Inflammatory macrophage (primary cell): ENCODE measurements around the gene ZFR.
"Not testable (repeated sequence)": the region's sequence is repeated elsewhere in the genome, so short reads cannot be mapped to it uniquely, and the experiment has no call there.

Experiments used
- DNase-seq, 2 donors: peaks; one replicate each; pipeline ENCODE4 v3.0.0-alpha.2; 2020 to 2022
- total RNA-seq, 18 experiments: gene quantifications; one replicate each; lab custom pipeline; 2026; ENCODE audit warnings: mixed read lengths in 6 of 18, inconsistent platforms in 2 of 18; lab: John Stamatoyannopoulos, UW

Gene ZFR
- 121 to 178 (median 144) reads per million in 18 experiments for total RNA-seq

DNA sequence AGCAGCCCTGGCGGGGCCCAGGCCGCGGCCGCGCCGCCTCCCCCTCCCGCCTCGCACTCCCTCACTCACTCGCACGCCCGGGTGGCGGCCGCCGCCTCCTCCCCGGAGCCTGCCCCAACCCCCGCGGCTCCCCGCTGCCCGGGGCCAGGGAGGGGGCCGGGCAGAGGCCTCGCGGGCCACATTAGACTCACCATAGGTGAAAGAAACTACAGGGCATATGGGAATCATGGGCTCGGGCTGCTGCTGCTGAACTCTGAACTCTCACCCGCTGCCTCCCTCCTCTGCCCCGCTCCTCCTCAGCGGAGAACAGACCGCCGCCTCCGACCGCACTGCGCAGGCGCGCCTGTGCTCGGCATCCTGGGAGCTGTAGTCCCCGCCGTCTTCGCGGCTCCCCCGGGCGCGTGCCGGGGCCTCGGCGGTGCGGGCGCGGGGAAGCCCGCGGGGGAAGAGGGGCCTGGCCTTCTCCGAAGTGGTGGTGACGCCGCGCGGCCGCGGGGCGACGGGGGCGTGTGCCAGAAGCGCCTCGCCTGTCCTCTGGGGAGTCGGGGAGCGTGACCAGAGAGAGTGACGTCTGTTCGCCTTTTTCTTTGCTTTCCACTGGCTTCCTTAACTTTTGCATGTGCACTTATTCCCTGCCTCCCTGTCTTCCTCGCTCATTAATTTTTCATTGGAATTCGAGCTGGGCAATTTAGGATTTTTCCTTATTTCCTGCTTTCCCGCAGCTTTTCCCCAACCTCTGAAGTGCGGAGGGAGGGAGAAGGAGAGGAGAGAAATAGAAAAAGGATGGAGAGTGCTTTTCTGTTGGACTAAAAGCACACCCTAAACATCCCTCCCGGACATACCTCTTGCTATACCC, at the start of gene ZFR:
Gene ZFR (minus strand): TSS at position 310 of the 856 bp plus-strand sequence. CDS start 82 bp downstream, at position 228.
- peak; percentile 91 to 94 for DNase-seq

DNA sequence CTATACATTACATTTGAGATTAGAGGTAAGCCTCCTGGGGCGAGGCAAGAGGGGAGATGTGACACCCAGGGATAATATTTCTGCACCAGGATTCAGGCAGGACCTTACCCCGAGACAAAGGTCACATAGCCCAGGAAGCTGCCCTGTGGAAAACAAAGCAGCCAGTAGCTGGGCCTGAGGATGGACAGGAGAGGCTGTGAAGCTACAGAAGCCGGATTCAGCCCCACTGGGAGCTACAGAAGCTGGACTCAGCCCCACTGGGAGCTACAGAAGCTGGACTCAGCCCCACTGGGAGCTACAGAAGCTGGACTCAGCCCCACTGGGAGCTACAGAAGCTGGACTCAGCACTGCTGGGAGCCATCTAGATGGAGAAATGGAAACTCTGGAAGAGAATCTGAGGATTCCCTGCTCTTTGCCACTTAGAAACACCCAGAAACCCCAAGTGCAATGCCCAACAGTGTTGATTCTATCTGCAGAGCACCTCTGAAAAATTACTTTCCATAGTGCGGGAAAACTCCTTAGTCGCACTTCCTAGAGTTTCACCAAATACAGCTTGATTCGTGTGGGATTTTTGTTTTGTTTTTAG, 46.5 kb upstream of the ZFR start:
- DNase-seq: no peak

DNA sequence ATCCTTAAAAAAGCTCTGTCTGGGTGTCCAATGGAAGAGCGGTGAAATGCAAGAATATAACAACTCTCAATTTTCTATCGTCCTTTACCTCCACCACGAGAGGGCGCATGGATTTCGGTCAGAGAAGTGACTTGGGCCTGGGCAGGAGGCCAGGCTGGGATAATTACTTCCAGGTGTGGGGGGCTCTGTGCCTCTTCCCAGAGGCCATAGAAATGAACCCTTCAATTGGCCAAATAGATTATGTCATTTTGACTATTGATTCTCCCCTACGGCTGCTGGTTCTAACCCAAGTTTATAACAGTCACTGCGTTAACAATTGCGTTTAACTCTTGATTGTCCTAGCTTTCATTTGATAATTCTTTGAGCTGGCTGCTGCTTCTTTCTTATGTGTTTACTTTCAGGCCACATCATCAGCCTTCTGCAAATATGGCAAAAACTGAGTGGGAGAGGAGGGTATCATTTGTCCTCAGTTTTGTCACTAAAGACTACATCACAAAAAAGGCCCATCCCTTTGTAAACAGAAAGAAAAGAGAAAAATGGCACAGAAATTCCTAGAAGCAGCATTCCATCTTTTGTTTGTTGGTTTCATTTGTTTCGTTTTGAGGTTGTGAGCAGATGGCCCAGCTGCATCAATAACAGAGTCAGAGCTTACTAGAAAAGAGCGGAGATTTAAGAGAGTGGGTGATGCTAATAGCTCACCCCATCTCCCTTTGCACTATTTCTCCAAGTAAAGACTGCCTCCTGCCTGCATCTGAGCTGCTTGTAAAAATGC, 45.4 kb upstream of the ZFR start:
- DNase-seq: peak; percentile 73 to 74

DNA sequence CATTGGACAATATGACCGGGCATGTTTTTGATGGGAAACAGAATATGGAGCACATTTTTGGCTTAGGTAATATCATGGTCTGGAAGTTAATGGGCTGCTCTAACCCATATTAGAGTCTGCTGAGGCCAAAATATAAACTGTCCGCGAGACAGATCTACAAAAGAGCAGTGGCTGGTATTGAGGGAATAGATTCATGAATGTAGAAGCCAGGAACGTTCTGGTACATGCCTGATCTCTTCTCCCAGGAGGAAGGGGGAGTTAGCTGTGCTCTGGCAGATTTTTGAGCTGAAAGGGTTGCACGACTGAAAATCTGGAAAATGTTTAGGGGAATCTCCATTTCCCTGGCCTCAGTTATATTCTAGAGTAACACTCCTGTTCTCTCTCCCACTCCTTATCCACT, 42.9 kb upstream of the ZFR start:
- DNase-seq: no peak

DNA sequence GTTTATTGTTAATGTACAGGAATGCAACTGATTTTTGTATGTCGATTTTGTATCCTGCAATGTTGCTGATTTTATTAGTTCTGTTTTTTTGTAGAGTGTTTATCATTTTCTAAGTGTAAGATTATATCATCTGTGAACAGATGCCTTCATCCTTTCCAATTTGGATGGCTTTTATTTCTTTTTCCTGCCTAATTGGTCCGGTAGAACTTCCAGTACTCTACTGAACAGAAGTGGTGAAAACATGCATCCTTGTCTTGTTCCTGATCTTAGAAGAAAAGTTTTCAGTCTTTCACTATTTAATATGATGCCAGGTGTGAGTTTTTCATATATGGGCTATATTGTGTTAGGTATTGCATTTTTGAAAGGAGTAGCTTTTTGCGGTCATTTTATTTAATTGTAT, 42.5 kb upstream of the ZFR start:
- DNase-seq: no peak

DNA sequence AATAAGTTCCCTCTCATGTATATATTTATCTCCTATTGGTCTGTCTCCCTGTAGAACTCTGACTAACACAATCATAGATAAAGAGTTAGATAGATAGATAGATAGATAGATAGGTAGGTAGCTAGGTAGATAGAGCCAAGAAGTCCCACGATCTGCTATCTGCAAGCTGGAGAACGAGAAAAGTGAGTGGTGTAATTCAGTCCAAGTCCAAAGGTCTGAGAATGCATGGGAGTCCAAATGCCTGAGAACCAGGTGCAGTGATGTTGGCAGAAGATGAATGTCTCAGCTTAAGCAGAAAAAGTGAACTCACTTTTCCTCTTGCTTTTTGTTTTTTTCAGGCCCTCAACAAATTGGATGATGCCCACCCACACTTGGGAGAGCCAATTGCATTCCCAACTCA, 37.7 kb upstream of the ZFR start:
- no peak for DNase-seq

DNA sequence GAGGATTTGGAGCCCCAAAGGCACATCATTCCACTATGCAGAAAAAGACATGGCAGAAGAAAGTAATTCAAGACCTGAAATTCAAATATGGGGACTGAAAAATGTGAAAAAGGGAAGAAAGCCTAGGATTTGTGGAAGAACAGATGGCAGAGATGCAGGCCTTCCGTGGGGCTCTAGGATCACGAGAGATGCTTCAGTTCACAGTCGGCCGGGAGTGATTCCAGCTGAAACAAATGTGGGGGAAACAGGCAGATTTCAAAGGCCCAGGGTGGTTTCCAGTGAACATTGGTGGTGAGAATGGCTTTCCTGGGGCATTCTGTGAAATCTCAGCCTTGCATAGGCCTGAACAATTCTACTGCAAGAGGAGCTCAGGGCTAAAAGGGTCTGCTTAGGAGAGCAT, 34.6 kb upstream of the ZFR start:
- DNase-seq: no peak

DNA sequence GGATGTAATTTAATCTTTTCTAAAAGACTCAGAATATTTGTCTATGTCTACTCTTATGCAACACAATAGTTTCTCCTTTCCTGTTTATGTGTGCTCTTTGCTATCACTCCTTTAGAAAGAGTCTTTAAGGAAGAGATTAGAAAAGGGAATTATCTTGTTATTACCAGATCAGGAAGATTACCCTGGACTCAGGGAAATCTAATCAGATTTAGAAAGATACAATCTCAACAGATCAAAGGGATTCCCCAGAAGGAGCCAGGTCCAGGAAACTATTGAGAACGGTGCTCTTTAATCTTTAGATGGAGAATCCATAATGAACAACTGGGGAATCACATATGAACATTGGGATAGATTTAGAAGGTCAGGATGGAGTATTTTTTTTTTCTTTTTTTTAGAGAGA, 32.4 kb upstream of the ZFR start:
- no peak for DNase-seq

DNA sequence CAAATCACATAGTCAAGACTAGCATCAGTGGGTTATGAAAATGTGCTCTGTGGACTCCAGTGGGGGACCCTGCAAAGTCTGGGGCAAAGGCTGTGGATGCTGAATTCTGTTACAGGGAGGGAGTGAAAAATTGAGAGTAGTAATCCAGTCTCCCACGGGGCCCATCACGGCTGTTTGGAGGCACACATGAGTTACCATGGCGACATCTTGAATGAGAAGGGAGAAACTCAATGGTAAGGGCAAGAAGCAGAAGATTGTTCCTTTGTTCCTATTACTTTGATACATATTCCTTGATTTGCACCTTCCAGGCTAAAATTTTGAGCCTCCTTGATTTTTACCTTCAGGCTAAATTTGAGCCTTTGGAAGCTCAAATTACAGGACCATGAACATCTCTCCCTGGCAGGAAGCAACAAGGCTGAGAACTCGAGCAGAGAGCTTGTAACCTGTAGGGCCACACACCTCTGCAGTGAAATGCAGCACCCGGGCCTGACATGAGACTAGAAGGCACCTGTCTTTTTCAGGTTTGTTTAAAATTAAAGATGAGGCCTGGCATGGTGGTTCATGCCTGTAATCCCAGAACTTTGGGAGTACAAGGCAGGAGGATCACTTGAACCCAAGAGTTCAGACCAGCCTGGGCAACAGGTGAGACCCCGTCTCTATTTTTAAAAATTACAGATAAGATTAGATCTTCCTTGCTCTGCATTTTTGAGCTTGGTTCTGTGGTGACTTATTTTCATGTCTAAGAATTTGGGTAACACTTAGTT, 31.0 kb upstream of the ZFR start:
- no peak for DNase-seq

DNA sequence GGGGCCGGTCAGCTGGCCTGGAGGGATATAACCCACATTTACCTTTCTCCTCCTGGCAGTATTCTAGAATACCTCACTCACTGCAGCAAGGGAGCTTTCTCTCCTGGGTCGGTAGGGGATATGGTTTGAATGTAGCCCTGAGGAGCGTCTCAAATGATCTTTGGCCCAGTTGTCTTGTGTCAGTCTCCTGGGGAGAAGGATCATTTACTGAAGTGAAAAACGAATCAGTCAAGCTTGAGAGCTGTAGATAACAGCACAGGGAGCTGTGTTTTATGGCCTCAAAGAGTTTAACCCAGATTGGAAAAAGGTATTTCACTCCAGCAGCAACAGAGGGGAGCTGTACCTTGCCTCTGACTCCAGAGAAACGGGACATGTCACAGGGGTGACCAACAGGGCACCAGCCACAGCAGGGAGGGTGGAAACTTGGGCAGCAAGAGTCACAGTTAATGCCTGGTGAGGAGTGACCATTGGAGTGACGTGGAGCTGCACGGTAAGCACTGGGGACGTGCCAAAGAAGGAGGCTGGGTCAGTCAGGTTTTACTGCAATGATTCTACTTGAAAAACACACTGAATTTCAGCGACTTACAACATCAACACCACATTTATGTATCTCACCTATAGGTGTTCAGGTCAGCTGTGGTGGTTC, 29.8 kb upstream of the ZFR start:
- no peak for DNase-seq

DNA sequence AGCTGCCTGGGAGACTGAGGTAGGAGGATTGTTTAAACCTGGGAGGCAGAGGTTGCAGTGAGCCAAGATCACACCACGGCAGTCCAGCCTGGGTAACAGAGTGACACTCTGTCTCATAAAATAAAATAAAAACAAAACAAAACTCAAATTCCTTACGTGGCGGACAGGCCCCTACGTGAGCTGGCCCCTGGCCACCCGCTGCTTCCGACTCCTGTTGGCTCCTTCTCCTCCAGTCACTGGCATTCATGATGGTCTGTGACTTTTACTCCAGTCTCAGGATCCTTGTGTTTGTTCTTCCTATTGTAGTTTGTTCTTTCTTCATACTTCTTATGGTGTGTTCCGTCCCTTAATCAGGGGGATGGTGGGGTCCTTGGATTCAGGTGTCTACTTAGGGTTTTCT, 28.5 kb upstream of the ZFR start:
- DNase-seq: no peak

DNA sequence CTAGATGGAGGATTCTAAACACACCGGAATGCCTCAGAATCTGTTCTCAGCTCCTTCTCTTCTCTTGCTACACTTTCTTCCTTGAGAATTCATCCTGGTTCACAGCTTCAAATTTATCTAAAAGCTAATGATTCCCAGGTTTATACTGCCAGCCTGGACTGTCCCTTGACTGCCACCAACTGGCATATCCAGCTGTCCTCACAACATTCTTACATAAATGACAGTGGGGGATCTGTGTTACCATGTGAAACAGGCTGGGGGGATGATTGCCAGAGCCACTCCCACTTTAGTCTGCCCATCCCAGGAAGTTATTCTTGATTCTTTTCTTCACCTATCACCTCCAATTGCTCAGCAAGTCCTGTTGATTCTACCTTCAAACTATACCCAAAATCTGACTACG, 27.2 kb upstream of the ZFR start:
- DNase-seq: no peak

DNA sequence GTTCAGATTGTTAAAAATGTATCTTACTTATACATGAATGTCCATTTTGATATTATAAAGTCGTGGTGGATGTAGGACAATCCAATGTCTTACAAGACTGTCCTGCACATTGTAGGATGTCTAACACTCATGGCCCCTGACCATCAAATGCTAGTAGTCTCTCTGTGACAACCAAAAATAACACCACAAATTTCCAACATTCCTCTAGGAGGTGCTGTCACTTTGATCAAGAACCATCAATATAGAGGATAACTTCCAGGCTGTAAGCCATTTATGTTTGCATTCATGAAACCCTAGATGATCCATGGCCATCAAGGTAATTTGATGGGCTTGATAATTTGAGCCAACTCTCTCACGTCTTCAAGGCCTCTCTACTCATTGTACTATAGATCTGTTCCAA, 20.5 kb upstream of the ZFR start:
- DNase-seq: no peak

DNA sequence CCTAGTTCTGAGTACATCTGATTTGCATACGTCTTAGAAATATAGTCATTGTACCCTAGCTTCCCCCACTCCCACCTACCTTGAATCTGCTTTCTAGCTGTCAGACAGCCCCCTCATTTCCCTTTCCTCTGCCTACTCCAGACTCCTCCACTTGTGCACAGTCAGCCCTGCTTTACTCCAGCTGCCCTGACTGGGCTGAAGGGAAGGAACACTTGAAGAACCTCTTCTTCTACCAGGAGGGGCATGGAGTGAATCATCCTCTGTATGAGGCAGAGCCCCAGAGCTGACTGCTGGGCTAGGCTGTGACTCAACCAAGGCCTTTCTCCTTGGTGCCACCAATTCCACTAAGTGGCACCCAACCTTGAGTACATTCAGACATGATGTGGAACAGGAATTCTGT, 18.1 kb upstream of the ZFR start:
- peak; percentile 70 to 89 for DNase-seq

DNA sequence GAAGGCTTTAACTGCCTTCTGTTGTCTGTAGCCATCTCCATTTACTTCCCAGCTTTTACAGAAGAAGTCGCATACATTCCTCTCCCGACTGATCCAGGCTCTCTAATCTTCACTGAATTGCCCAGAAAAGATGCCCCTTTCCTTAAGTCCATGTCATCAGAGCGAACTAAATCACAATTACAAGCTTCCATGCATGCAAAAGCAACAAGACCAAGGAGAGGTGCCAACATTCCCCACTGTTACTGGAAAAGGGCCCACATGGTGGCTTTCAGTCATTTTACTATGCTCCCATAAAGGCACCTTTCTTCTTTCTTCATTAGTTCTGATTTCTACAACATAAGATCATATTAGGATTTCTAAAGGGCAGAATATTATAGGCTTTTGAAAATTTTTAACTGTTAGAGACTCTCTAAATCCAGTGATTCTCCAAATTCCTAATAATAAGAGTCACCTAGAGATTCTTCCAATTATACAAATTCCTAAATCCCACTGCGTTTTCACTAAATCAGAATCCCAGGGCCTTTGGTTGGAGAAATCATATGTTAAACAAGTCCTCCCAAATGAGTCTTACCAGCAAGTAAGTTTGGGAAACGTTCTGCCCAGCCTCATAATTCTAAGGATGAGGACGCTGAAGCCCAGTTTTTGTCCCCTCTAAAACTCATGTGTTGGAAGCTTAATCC, 17.0 kb upstream of the ZFR start:
- DNase-seq: no peak

DNA sequence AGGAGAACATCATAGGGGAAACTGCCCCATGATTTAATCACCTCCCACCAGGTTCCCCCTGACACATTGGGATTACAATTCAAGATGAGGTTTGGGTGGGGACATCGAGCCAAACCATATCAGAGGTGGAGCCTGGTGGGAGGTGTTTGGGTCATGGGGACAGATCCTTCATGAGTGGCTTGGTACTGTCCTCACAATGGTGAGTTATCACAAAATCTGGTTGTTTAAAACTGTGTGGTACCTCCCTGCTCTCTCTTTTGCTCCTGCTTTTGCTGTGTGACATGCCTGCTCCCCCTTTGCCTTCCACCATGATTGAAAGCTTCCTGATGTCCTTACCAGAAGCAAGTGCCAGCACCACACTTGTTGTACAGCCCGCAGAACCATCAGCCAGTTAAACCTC, 16.2 kb upstream of the ZFR start:
- DNase-seq: peak in 1 of 2 donors; percentile 16

DNA sequence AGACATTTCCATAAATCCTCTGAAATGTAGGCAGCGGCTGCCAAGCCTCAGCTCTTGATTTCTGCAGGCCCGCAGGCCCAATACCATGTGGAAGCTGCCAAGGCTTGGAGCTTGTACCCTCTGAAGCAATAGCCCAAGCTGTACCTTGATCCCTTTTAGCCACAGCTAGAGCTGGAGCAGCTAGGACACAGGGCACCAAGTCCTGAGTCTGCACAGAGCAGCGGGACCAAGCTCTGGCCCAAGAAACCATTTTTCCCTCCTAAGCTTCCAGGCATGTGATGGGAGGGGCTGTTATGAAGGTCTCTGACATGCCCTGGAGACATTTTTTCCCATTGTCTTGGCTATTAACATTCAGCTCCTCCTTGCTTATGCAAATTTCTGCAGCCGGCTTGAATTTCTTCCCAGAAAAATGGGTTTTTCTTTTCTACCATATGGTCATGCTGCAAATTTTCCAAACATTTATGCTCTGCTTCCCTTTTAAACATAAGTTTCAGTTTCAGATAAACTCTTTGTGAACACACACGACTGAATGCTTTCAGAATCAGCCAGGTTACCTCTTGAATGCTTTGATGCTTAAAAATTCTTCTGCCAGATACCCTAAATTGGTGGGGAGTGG, 14.4 kb upstream of the ZFR start:
- DNase-seq: no peak

DNA sequence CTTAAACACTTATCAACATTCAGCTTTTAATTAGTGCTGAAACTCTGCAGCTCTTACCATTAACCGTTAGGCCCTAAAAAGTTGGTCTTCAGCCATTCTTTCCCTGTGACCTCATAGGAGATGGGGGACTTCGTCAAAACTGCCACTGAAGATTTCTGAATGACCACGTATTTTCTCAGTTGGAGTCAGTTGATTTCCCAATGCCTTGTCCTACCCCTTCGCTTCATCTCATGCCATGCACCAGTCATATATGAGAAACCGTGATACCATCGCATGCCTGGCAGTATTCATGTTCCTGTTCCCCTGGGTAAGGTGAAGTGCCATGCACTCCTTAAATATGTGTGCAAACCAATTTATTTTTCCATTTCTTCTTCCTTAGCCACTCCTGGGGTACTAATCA, 10.8 kb upstream of the ZFR start:
- no peak for DNase-seq

DNA sequence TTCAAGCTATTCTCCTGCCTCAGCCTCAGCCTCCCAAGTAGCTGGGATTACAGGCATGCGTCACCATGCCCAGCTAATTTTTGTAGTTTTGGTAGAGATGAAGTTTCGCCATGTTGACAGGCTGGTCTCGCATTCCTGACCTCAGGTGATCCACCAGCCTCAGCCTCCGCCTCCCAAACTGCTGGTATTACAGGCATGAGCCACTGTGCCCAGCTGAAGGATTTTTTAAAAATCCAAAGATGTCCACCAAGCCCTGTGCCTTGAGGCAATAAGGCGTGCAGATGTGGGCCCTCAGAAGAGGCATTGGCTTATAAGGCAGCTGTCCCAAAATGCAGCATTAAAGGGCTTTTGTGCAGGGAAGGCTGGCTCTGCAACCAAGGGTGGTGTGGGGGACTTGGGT, 10.3 kb upstream of the ZFR start:
- no peak for DNase-seq

DNA sequence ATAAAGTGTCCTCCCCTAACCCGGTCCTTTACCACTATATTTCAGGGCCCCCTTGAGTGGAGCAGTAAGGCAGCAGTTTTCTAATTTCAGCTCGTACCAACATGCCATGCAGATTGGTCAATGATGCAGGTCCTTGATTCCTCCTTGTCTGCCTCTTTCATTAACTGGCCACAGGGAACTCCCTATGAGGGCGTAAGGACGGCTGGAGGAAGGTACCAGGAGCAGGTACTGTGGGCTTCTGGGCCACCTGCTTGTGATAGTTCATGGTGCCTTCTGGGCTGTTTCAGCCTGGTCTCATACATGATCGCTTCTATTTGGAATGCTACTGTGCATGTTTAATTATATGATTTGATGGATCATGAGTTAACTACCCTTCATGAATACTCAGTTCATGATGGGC, 9.4 kb upstream of the ZFR start:
- no peak for DNase-seq

DNA sequence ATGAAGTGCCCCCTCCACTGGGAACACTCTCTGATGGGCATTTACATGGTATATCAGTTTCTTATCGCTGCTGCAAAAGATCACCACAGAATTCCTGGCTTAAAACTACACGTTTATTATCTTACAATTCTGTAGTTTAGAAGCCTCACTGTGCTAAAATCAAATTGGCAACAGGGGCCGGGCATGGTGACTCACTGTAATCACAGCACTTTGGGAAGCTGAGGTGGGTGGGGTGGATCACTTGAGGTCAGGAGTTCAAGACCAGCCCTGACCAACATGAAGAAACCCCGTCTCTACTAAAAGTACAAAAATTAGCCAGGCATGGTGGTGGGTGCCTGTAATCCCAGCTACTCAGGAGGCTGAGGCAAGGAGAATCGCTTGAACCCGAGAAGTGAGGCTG, 7.8 kb upstream of the ZFR start:
- DNase-seq: not testable (repeated sequence)
